ENCODE data around the gene FAM168A. TPM values are rescaled to one million over a fixed set of nuclear protein-coding genes. Genes with fewer than 3 reads are reported as not detected.

The FAM168A gene
- total RNA-seq, 1 experiment from 2014 or later: 62.8 TPM

DNA sequence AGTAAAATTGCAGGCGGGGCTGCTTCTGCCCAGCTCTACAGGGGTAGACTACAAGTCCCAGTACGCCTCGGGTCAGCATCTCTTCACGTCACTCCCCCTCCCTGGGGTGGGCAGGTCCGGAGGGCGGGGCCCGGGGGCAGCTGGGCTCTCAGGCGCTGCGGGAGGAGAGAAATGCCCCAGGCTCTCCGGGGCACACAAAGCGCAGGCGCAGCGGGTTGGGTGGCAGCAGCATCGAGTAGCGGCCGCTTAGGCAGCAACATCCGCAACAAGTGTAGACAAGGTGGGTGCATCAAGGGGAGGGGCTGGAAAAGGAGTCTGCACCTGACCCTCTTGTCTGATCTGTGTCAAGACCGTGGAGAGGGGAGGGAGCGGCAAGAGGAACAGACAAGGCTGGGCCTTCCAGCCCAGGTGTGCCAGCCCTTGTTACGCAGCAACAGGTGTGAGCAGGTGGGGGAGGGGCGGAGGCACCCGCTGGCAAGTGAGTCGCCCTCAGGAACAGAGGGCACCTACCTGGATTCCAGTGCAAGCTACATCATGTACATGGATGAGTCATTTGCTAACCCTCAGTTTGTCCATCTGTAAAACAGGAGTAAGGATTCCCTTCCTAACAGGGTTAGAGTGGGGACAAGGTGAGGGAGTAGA is 49.7 kb upstream of the FAM168A start:
- ATAC-seq: peak; percentile 97
- Histone ChIP-seq H3K27ac (ENCODE audit: low read length) (peak overlapping the region; percentile 13; the same call in 1 of the 2 replicates), H3K27me3 (ENCODE audit: control insufficient read depth, insufficient read depth, low read length) (no peaks in the 10 kb centered on the region), H3K4me3 (ENCODE audit: low read depth in 2 of 2, low read length in 2 of 2) (peak overlapping the region; percentile 29 to 52), H3K36me3 (ENCODE audit: control insufficient read depth, insufficient read depth, low read length) (no peaks in the 10 kb centered on the region), H3K9me3 (ENCODE audit: control insufficient read depth, insufficient read depth, low read depth, low read length) (no peaks in the 10 kb centered on the region), H3K4me1 (ENCODE audit: control insufficient read depth, insufficient read depth, low read length) (no peaks in the 10 kb centered on the region; the same call in 1 of the 2 replicates)
- intact Hi-C loops (cut with micrococcal nuclease; ENCODE audit: unreplicated experiment) (no loop called here), in situ Hi-C loops (cut with HindIII; ENCODE audit: low pct_unique_long_range_greater_than_20kb, low sequenced_read_pairs) (no loop called here)
- POLR2A ChIA-PET: no interaction called here
- DNase-seq (ENCODE audit: low read depth, low spot score): peak; percentile 22
- BruUV-seq (replicated peaks): no TSS peak
- CTCF ChIA-PET: interaction anchor here (0.6 to 2.0 kb wide), 3 partner anchors 22 to 351 kb away, joined by 6 to 8 read pairs (median 7); no protein-coding TSS in a partner anchor
- TF ChIP-seq SIN3A (IDR thresholded peaks at IDR 0.05; ENCODE audit: borderline replicate concordance, insufficient read depth, low read depth, low read length) (no peak), TCF7L2 (IDR thresholded peaks at IDR 0.05; ENCODE audit: low read depth, low read length) (no peak), POLR2AphosphoS5 (IDR thresholded peaks at IDR 0.05; ENCODE audit: low read depth, low read length) (no peak)
- TF ChIP-seq, protein P1, sequence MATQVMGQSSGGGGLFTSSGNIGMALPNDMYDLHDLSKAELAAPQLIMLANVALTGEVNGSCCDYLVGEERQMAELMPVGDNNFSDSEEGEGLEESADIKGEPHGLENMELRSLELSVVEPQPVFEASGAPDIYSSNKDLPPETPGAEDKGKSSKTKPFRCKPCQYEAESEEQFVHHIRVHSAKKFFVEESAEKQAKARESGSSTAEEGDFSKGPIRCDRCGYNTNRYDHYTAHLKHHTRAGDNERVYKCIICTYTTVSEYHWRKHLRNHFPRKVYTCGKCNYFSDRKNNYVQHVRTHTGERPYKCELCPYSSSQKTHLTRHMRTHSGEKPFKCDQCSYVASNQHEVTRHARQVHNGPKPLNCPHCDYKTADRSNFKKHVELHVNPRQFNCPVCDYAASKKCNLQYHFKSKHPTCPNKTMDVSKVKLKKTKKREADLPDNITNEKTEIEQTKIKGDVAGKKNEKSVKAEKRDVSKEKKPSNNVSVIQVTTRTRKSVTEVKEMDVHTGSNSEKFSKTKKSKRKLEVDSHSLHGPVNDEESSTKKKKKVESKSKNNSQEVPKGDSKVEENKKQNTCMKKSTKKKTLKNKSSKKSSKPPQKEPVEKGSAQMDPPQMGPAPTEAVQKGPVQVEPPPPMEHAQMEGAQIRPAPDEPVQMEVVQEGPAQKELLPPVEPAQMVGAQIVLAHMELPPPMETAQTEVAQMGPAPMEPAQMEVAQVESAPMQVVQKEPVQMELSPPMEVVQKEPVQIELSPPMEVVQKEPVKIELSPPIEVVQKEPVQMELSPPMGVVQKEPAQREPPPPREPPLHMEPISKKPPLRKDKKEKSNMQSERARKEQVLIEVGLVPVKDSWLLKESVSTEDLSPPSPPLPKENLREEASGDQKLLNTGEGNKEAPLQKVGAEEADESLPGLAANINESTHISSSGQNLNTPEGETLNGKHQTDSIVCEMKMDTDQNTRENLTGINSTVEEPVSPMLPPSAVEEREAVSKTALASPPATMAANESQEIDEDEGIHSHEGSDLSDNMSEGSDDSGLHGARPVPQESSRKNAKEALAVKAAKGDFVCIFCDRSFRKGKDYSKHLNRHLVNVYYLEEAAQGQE (IDR thresholded peaks at IDR 0.05; ENCODE audit: insufficient read depth in 1 of 2, low read depth in 2 of 2, low read length in 1 of 2): no peak
- TF ChIP-seq, protein P2, sequence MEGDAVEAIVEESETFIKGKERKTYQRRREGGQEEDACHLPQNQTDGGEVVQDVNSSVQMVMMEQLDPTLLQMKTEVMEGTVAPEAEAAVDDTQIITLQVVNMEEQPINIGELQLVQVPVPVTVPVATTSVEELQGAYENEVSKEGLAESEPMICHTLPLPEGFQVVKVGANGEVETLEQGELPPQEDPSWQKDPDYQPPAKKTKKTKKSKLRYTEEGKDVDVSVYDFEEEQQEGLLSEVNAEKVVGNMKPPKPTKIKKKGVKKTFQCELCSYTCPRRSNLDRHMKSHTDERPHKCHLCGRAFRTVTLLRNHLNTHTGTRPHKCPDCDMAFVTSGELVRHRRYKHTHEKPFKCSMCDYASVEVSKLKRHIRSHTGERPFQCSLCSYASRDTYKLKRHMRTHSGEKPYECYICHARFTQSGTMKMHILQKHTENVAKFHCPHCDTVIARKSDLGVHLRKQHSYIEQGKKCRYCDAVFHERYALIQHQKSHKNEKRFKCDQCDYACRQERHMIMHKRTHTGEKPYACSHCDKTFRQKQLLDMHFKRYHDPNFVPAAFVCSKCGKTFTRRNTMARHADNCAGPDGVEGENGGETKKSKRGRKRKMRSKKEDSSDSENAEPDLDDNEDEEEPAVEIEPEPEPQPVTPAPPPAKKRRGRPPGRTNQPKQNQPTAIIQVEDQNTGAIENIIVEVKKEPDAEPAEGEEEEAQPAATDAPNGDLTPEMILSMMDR (IDR thresholded peaks at IDR 0.05): no peak

GRCh38 chr11:73645972-73646631 is 48.2 kb upstream of the FAM168A start, which contains the start of gene PLEKHB1:
Gene PLEKHB1 (plus strand): TSS chr11:73646581. CDS start chr11:73646609, 28 bp downstream.
- no peaks in the 10 kb centered on the region for H3K9me3 ChIP-seq (ENCODE audit: control insufficient read depth, insufficient read depth, low read depth, low read length)
- in situ Hi-C loops (cut with HindIII; ENCODE audit: low pct_unique_long_range_greater_than_20kb, low sequenced_read_pairs): no loop called here

More at GRCh38 chr11:73645972-73646631, 48.2 kb upstream of the FAM168A start, which contains the start of gene PLEKHB1:
- POLR2A ChIA-PET: no interaction called here
- H3K27ac ChIP-seq (ENCODE audit: low read length): no peak within 1 kb of the TSS
- peak within 1 kb of the TSS; percentile 29 to 52 for H3K4me3 ChIP-seq (ENCODE audit: low read depth in 2 of 2, low read length in 2 of 2)
- intact Hi-C loops (cut with micrococcal nuclease; ENCODE audit: unreplicated experiment): no loop called here
- H3K27me3 ChIP-seq (ENCODE audit: control insufficient read depth, insufficient read depth, low read length): no peaks in the 10 kb centered on the region
- CTCF ChIA-PET: interaction anchor here (0.5 kb wide), 1 partner anchor 12 kb away, joined by 4 read pairs; no protein-coding TSS in a partner anchor
- TF ChIP-seq SIN3A (IDR thresholded peaks at IDR 0.05; ENCODE audit: borderline replicate concordance, insufficient read depth, low read depth, low read length) (no peak), POLR2AphosphoS5 (IDR thresholded peaks at IDR 0.05; ENCODE audit: low read depth, low read length) (no peak), TCF7L2 (IDR thresholded peaks at IDR 0.05; ENCODE audit: low read depth, low read length) (no peak)
- TF ChIP-seq, protein P1 (IDR thresholded peaks at IDR 0.05; ENCODE audit: insufficient read depth in 1 of 2, low read depth in 2 of 2, low read length in 1 of 2): no peak
- TF ChIP-seq, protein P2 (IDR thresholded peaks at IDR 0.05): no peak
- H3K4me1 ChIP-seq (ENCODE audit: control insufficient read depth, insufficient read depth, low read length): no peaks in the 10 kb centered on the region
- no peak for ATAC-seq
- no TSS peak for BruUV-seq (replicated peaks)
- no peaks in the 10 kb centered on the region for H3K36me3 ChIP-seq (ENCODE audit: control insufficient read depth, insufficient read depth, low read length)
- no peak for DNase-seq (ENCODE audit: low read depth, low spot score)
